Subcutaneous abdominal adipose tissue (tissue), 5 donors: Measurements from ENCODE around the gene KRTAP16-1.
"Not testable (repeated sequence)": the region's sequence is repeated elsewhere in the genome, so short reads cannot be mapped to it uniquely, and the experiment has no call there.

Source experiments
- H3K27ac ChIP-seq: one replicate; pipeline ENCODE4 v1.7.0; 2013; ENCODE audit warnings: low read depth, mild to moderate bottlenecking, inconsistent platforms, low read length, moderate library complexity
- H3K27me3 ChIP-seq, 5 donors: one replicate each; pipeline ENCODE4 v1.7.0; 2013; ENCODE audit warnings: low read length in 5 of 5, inconsistent platforms in 1 of 5; ENCODE audit not compliant: control insufficient read depth in 5 of 5, insufficient read depth in 4 of 5
- H3K36me3 ChIP-seq, 5 donors: one replicate each; pipeline ENCODE4 v1.7.0; 2013; ENCODE audit warnings: low read length in 5 of 5; ENCODE audit not compliant: control insufficient read depth in 5 of 5, insufficient read depth in 5 of 5
- H3K4me1 ChIP-seq, 5 donors: one replicate each; pipeline ENCODE4 v1.7.0; 2013; ENCODE audit warnings: low read length in 5 of 5, mild to moderate bottlenecking in 3 of 5, moderate library complexity in 1 of 5; ENCODE audit not compliant: control insufficient read depth in 5 of 5, insufficient read depth in 5 of 5
- H3K4me3 ChIP-seq, 5 donors: one replicate each; pipeline ENCODE4 v1.7.0; 2013; ENCODE audit warnings: low read length in 5 of 5, low read depth in 1 of 5
- H3K9ac ChIP-seq, 5 donors: one replicate each; pipeline ENCODE4 v1.7.0; 2013; ENCODE audit warnings: low read length in 5 of 5, mild to moderate bottlenecking in 4 of 5, moderate library complexity in 3 of 5
- H3K9me3 ChIP-seq, 5 donors: one replicate each; pipeline ENCODE4 v1.7.0; 2013; ENCODE audit warnings: low read length in 5 of 5; ENCODE audit not compliant: control insufficient read depth in 5 of 5
- donor health status: healthy.
- donor health status: healthy.
- donor health status: healthy.
- donor health status: healthy.
- donor health status: healthy.

The KRTAP16-1 gene

DNA sequence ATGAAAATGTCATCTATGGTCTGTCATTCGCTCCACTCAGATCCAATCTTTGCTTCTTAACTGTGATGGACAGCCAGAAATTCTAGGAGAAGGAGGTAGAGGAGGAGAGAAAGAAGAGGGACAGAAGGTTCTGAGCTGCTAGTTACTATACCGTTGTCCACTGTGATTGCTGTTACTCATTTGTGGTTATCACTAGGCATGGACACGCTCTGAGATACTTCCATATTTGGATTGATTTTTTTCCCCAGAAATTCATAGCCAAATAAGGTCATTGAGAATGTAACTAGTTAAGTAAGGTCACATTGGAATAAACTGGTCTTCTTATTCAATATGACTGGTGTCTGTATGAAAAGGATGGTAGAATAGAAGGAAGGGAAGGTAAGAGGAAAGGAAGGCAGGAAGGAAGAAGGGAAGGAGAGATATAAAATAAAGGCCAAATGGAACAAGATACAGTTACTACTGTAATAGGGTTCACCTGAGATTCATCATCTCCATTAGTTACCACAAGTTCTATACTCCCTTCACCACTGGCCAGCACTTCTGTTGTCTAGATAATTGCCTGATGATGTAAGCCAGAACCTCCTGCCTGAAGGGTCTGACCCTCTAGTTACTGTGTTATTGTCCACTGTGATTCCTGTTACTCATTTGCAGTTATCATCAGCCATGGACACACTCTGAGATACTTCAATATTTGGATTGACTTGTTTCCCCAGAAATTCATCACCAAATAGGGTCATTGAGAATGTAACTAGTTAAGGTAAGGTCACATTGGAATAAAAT, 30.7 kb downstream of the KRTAP16-1 start:
- Histone ChIP-seq H3K36me3 (no peaks in the 10 kb centered on the region), H3K27me3 (peaks cover 0 to 7% (median 0%) of the 10 kb centered on the region in 5 donors), H3K4me3 (no peak overlapping the region), H3K9me3 (peaks cover 0 to 6% (median 0%) of the 10 kb centered on the region in 5 donors), H3K4me1 (no peaks in the 10 kb centered on the region), H3K9ac (no peak overlapping the region), H3K27ac (no peak overlapping the region)

DNA sequence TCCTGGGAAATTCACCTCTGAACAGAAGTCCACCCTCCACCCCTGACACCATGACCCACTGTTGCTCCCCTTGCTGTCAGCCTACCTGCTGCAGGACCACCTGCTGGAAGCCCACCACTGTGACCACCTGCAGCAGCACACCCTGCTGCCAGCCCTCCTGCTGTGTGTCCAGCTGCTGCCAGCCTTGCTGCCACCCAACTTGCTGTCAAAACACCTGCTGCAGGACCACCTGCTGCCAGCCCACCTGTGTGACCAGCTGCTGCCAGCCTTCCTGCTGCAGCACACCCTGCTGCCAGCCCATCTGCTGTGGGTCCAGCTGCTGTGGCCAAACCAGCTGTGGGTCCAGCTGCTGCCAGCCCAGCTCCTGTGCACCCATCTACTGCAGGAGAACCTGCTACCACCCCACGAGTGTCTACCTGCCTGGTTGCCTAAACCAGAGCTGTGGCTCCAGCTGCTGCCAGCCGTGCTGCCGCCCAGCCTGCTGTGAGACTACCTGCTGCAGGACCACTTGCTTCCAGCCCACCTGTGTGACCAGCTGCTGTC, 33.4 kb downstream of the KRTAP16-1 start, which contains the start of gene KRTAP9-7:
TSS of gene KRTAP9-7 (plus strand) at position 51 of the 543 bp plus-strand sequence. CDS start at position 51, 0 bp downstream.
- H3K4me1 ChIP-seq, H3K9ac ChIP-seq, H3K27me3 ChIP-seq, H3K36me3 ChIP-seq, H3K4me3 ChIP-seq, H3K27ac ChIP-seq, H3K9me3 ChIP-seq: not testable (repeated sequence)

DNA sequence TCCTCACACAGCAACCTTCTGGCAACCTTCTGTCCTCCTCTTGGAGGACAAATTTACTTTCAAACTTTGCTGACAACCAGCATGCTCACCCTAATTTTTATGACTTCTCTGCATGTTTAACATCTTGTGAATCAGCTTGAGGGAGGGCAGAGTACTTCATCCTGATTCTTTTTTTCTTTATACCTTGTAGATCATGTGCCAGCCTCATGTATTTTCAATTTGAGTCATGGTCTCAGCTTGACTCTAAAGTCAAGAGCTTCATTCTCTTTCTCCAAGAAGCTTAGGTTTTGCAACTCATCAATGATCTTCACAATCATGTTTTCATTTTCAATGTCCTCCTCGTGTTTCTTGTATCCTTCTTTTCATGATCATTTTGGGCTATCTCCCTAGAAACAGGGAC, 37.3 kb downstream of the KRTAP16-1 start:
- no peaks in the 10 kb centered on the region for H3K9me3 ChIP-seq
- no peaks in the 10 kb centered on the region for H3K4me1 ChIP-seq
- H3K9ac ChIP-seq = no peak overlapping the region
- no peak overlapping the region for H3K27ac ChIP-seq
- H3K27me3 ChIP-seq = peaks cover 0 to 3% (median 0%) of the 10 kb centered on the region in 5 donors
- no peaks in the 10 kb centered on the region for H3K36me3 ChIP-seq
- H3K4me3 ChIP-seq = no peak overlapping the region

DNA sequence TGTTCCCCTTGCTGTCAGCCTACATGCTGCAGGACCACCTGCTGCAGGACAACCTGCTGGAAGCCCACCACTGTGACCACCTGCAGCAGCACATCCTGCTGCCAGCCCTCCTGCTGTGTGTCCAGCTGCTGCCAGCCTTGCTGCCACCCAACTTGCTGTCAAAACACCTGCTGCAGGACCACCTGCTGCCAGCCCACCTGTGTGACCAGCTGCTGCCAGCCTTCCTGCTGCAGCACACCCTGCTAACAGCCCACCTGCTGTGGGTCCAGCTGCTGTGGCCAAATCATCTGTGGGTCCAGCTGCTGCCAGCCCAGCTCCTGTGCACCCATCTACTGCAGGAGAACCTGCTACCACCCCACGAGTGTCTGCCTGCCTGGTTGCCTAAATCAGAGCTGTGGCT, 37.8 kb downstream of the KRTAP16-1 start:
- H3K4me1 ChIP-seq, H3K27ac ChIP-seq, H3K4me3 ChIP-seq, H3K27me3 ChIP-seq, H3K9ac ChIP-seq, H3K36me3 ChIP-seq, H3K9me3 ChIP-seq: not testable (repeated sequence)

DNA sequence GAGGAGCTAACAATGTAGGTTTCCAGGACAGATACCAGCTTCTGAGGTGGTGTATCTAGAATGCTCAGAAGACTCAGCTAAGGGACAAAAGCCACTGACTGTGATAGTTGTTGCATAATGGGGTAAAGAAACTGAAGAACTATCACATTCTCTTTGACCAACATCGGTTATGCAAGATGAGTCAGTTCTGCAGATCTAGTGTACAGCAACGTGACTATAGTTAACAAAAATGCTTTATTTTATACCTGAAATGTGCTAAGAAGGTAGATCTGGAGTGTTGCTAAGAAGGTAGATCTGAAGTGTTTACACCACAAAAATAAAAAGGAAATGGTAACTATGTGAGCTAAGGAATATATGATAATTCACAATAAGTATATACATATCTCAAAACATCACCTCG, 41.4 kb downstream of the KRTAP16-1 start:
- Histone ChIP-seq H3K4me3 (no peak overlapping the region), H3K27me3 (peaks cover 0 to 4% (median 3%) of the 10 kb centered on the region in 5 donors), H3K9ac (no peak overlapping the region), H3K27ac (no peak overlapping the region), H3K36me3 (no peaks in the 10 kb centered on the region), H3K4me1 (no peaks in the 10 kb centered on the region), H3K9me3 (no peaks in the 10 kb centered on the region)

DNA sequence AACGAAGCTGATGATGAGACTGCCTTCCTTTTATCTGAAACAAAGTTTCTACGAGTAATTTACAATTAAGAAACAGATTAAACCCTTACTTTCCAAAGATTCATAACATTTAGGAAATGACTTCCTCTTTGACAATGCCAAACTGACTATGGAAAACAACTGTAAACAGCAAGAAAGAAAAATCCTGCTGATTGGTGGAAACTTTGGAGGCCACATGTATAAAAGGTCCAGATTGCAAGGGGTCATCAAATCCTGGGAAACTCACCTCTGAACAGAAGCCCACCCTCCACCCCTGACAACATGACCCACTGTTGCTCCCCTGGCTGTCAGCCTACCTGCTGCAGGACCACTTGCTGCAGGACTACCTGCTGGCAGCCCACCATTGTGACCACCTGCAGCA, 44.0 kb downstream of the KRTAP16-1 start, which contains the start of gene KRTAP9-6:
TSS of gene KRTAP9-6 (plus strand) at position 301 of the 400 bp plus-strand sequence. CDS start at position 301, 0 bp downstream.
- Histone ChIP-seq H3K9ac (no peak within 1 kb of the TSS), H3K4me3 (no peak within 1 kb of the TSS), H3K27ac (no peak within 1 kb of the TSS), H3K9me3 (no peaks in the 10 kb centered on the region), H3K4me1 (no peaks in the 10 kb centered on the region), H3K36me3 (no peaks in the 10 kb centered on the region), H3K27me3 (peaks cover 0 to 4% (median 3%) of the 10 kb centered on the region in 5 donors)

DNA sequence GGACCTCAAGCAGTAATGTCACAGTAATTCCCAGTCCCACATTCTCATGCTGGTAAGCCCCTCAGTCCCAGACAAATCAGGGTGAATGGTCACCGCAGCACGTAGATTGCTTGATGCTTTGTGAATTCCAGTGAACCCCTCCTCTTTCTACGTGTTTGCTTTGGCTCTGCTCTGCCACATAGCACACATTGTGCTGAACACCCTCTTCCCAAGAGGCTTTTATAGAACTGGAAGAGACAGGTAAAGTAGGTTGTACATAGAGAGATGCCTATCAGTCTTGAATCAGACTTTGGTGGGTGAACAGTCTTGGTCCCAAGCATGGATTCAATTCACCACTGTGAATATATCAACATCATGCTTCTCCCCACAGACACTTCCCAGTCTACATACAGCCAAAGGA, 44.5 kb downstream of the KRTAP16-1 start:
- H3K9me3 ChIP-seq = no peaks in the 10 kb centered on the region
- H3K9ac ChIP-seq = no peak overlapping the region
- H3K4me3 ChIP-seq = no peak overlapping the region
- no peaks in the 10 kb centered on the region for H3K36me3 ChIP-seq
- no peaks in the 10 kb centered on the region for H3K4me1 ChIP-seq
- peaks cover 0 to 4% (median 3%) of the 10 kb centered on the region in 5 donors for H3K27me3 ChIP-seq
- no peak overlapping the region for H3K27ac ChIP-seq

DNA sequence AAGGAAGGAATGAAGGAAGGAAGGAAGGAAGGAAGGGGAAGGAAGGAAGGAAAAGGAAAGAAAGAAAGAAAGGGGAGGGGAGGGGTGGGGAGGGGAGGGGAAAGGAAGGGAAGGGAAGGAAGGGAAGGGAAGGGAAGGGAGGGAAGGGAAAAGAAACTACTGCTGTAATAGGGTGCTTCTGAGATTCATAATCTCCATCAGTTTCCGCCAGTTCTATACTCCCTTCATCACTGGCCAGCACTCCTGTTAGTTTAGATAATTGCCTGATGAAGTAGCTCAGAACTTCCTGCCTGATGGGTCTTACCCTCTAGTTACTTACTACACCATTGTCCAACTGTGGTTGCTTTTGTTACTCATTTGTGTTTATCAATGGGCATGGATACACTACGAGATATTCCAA, 45.9 kb downstream of the KRTAP16-1 start:
- no peaks in the 10 kb centered on the region for H3K4me1 ChIP-seq
- peaks cover 0 to 4% (median 3%) of the 10 kb centered on the region in 5 donors for H3K27me3 ChIP-seq
- H3K9me3 ChIP-seq = no peaks in the 10 kb centered on the region
- no peaks in the 10 kb centered on the region for H3K36me3 ChIP-seq
- no peak overlapping the region for H3K27ac ChIP-seq
- H3K4me3 ChIP-seq = no peak overlapping the region
- H3K9ac ChIP-seq = no peak overlapping the region

DNA sequence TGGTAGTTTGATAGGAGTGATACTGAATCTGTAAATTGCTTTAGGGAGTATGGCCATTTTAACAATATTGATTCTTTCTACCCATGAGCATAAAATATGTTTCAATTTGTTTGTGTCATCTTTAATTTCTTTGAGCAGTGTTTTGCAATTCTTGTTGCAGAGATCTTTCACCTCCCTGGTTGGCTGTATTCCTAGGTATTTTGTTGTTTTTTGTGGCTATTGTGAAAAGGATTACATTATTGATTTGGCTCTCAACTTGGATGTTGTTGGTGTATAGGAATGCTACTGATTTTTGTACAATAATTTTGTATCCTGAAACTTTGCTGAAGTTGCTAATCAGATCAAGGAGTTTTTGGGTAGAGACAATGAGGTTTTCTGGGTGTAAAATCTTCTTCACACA, 50.7 kb downstream of the KRTAP16-1 start:
- Histone ChIP-seq H3K4me3 (no peak overlapping the region), H3K36me3 (no peaks in the 10 kb centered on the region), H3K27me3 (peaks cover 0 to 4% (median 0%) of the 10 kb centered on the region in 5 donors), H3K4me1 (no peaks in the 10 kb centered on the region), H3K9ac (no peak overlapping the region), H3K27ac (no peak overlapping the region), H3K9me3 (no peaks in the 10 kb centered on the region)
